Neural progenitor cell (in vitro differentiated cells): ENCODE measurements around the gene TMEM229B.

Source experiments
- EZH2 ChIP-seq: fragments of 200-600 bp; sonication (generic); IDR thresholded peaks from 2 replicates; pipeline ENCODE4 v1.6.1; 2017; ENCODE audit warnings: antibody characterized with exemption, mild to moderate bottlenecking, moderate library complexity
- TF ChIP-seq, protein P1 (sequence below): fragments of 200-600 bp; sonication (generic); IDR thresholded peaks from 2 replicates; pipeline ENCODE4 v1.5.1; 2017; ENCODE audit warnings: antibody characterized with exemption, mild to moderate bottlenecking

DNA sequence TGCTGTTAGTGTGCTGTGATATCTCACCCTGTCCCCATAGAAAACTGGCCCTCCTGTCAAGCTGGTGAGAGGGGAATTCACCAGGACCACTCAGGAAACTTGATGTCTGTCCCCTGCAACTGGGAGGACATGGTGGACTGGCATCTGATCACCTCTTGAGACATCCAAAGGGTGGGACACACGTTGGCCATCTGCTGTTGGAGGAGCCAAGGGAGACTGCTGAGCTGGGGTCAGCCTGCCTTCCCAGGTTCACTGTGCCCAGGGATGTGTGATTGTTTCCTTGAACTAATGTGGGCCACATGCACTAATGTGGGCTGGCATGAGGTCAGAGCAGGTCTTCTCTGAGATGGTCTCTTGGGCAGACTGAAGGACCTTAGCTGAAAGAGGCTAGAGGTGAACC lies 16.7 kb upstream of the TMEM229B start:
- TF ChIP-seq, protein P1, sequence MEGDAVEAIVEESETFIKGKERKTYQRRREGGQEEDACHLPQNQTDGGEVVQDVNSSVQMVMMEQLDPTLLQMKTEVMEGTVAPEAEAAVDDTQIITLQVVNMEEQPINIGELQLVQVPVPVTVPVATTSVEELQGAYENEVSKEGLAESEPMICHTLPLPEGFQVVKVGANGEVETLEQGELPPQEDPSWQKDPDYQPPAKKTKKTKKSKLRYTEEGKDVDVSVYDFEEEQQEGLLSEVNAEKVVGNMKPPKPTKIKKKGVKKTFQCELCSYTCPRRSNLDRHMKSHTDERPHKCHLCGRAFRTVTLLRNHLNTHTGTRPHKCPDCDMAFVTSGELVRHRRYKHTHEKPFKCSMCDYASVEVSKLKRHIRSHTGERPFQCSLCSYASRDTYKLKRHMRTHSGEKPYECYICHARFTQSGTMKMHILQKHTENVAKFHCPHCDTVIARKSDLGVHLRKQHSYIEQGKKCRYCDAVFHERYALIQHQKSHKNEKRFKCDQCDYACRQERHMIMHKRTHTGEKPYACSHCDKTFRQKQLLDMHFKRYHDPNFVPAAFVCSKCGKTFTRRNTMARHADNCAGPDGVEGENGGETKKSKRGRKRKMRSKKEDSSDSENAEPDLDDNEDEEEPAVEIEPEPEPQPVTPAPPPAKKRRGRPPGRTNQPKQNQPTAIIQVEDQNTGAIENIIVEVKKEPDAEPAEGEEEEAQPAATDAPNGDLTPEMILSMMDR = no peak
- TF ChIP-seq EZH2 = no peak
